Caco-2 (cell line): Measurements from ENCODE around the gene ATRAID. TPM values are rescaled to one million over a fixed set of nuclear protein-coding genes. Genes with fewer than 3 reads are reported as not detected.
A peak's percentile ranks its signal among the peaks of the same experiment; 100 is the strongest.

Source experiments
- BruUV-seq: library from RNA; stranded (reverse); fragments of 400-500 nt; replicated peaks from 2 replicates; lab custom pipeline; 2021; lab: Mats Ljungman, UMichigan
- CTCF ChIA-PET: fragments of 300-600 bp; sonication (Branson Sonifier 250); formaldehyde crosslinking; loops from one replicate; lab custom pipeline; 2022; ENCODE audit warnings: antibody characterized with exemption; lab: Charles Lee
- POLR2A ChIA-PET: fragments of 300-600 bp; sonication (Branson Sonifier 250); formaldehyde crosslinking; loops from one replicate; lab custom pipeline; 2022; ENCODE audit warnings: antibody characterized with exemption; lab: Charles Lee
- DNase-seq, 2 experiments: peaks; one replicate each; pipeline versions ENCODE4 v3.0.0 to v3.0.0-alpha.2; 2020 to 2022
- H3K27me3 ChIP-seq: replicated peaks from 2 replicates; pipeline ENCODE4 v1.6.0; 2011; ENCODE audit warnings: low read length; ENCODE audit not compliant: control insufficient read depth, insufficient read depth
- H3K36me3 ChIP-seq: 2 replicates; pipeline ENCODE4 v1.5.1; 2011; ENCODE audit warnings: low read length; ENCODE audit not compliant: control insufficient read depth, insufficient read depth
- H3K4me1 ChIP-seq: fragments of 250-450 bp; sonication (Bioruptor Pico); 2 replicates; pipeline ENCODE4 v1.5.1; 2020; ENCODE audit warnings: mild to moderate bottlenecking
- H3K4me3 ChIP-seq: 2 replicates; pipeline ENCODE4 v1.5.1; 2011; ENCODE audit warnings: low read depth, mild to moderate bottlenecking, control low read depth, low read length
- H3K9me3 ChIP-seq: fragments of 250-450 bp; sonication (Bioruptor Pico); 2 replicates; pipeline ENCODE4 v1.5.1; 2020; ENCODE audit warnings: mild to moderate bottlenecking, moderate library complexity
- H3K27ac Mint-ChIP-seq: one replicate; pipeline ENCODE4 v1.8.0; 2022; ENCODE audit warnings: mixed read lengths; ENCODE audit not compliant: unreplicated experiment
- H3K27me3 Mint-ChIP-seq: one replicate; pipeline ENCODE4 v1.8.0; 2022; ENCODE audit warnings: mixed read lengths; ENCODE audit not compliant: insufficient read depth, unreplicated experiment
- H3K36me3 Mint-ChIP-seq: one replicate; pipeline ENCODE4 v1.8.0; 2022; ENCODE audit warnings: mild to moderate bottlenecking, mixed read lengths; ENCODE audit not compliant: insufficient read depth, unreplicated experiment
- H3K4me1 Mint-ChIP-seq: one replicate; pipeline ENCODE4 v1.8.0; 2022; ENCODE audit warnings: low read depth, mixed read lengths; ENCODE audit not compliant: unreplicated experiment
- H3K4me3 Mint-ChIP-seq: one replicate; pipeline ENCODE4 v1.8.0; 2022; ENCODE audit warnings: mild to moderate bottlenecking, moderate library complexity, mixed read lengths; ENCODE audit not compliant: unreplicated experiment
- H3K9me3 Mint-ChIP-seq: one replicate; pipeline ENCODE4 v1.8.0; 2022; ENCODE audit warnings: mixed read lengths; ENCODE audit not compliant: unreplicated experiment
- CTCF ChIP-seq, 2 experiments: fragments of 200-600 bp in 1 of 2; IDR thresholded peaks; 1 replicate in 1 of 2; 2 replicates in 1 of 2; pipeline versions ENCODE4 v1.5.1 to v1.8.0; 2011 to 2022; ENCODE audit warnings: antibody characterized with exemption in 1 of 2, control low read depth in 1 of 2, inconsistent platforms in 1 of 2, low read depth in 1 of 2, low read length in 1 of 2, mild to moderate bottlenecking in 1 of 2, moderate library complexity in 1 of 2; ENCODE audit not compliant: insufficient read depth in 1 of 2, severe bottlenecking in 1 of 2, unreplicated experiment in 1 of 2
- intact Hi-C: fragments of 100-400 bp; cut with micrococcal nuclease; formaldehyde crosslinking; loops from one replicate; pipeline ENCODE4 v1.10.0; 2022; ENCODE audit not compliant: unreplicated experiment
- total RNA-seq: library from RNA; stranded (reverse); gene quantifications from 2 replicates; pipeline ENCODE4 v1.2.3, GENCODE V29; 2022

The ATRAID gene
- total RNA-seq, 1 experiment from 2014 or later = 157 TPM

GRCh38 chr2:27263287-27264252, 51.7 kb downstream of the ATRAID start:
- peaks cover 27% of the 10 kb centered on the region for H3K27me3 Mint-ChIP-seq
- no peaks in the 10 kb centered on the region for H3K36me3 ChIP-seq
- H3K9me3 ChIP-seq = no peaks in the 10 kb centered on the region
- no peak overlapping the region for H3K27ac Mint-ChIP-seq
- H3K27me3 ChIP-seq = peaks cover 6% of the 10 kb centered on the region; the same call in 1 of the 2 replicates
- ChIA-PET POLR2A (interaction anchor here (1.0 kb wide), 1 partner anchor 29 kb away, joined by 3 read pairs; no protein-coding TSS in a partner anchor), CTCF (interaction anchor here (0.8 to 3.8 kb wide), 8 partner anchors 13 to 106 kb away, joined by 3 to 20 read pairs (median 6); no protein-coding TSS in a partner anchor)
- peaks cover 13% of the 10 kb centered on the region for H3K4me1 Mint-ChIP-seq
- peak overlapping the region; percentile 58 for H3K4me3 ChIP-seq
- intact Hi-C loops = loop anchor here (5.0 kb wide), 1 partner anchor 46 kb away; the partner anchor contains the start of gene CAD
- H3K4me1 ChIP-seq = peaks cover 18% of the 10 kb centered on the region
- no TSS peak for BruUV-seq
- peak overlapping the region; percentile 74 for H3K4me3 Mint-ChIP-seq
- no peak for DNase-seq
- H3K36me3 Mint-ChIP-seq = no peaks in the 10 kb centered on the region
- no peaks in the 10 kb centered on the region for H3K9me3 Mint-ChIP-seq
- no peak for TF ChIP-seq CTCF (IDR thresholded peaks at IDR 0.05; ENCODE audit: insufficient read depth in 1 of 2, low read depth in 1 of 2, low read length in 1 of 2, severe bottlenecking in 1 of 2, unreplicated experiment in 1 of 2)

- TF ChIP-seq CTCF (IDR thresholded peaks at IDR 0.05; ENCODE audit: insufficient read depth in 1 of 2, low read depth in 1 of 2, low read length in 1 of 2, severe bottlenecking in 1 of 2, unreplicated experiment in 1 of 2) = no peak
These were observed 52.5 kb downstream of the ATRAID start for GRCh38 chr2:27264253-27264752.

More at GRCh38 chr2:27264253-27264752, 52.5 kb downstream of the ATRAID start:
- peaks cover 18% of the 10 kb centered on the region for H3K4me1 ChIP-seq
- BruUV-seq = no TSS peak
- intact Hi-C loops = loop anchor here (5.0 kb wide), 1 partner anchor 47 kb away; the partner anchor contains the start of gene CAD
- peaks cover 13% of the 10 kb centered on the region for H3K4me1 Mint-ChIP-seq
- no peaks in the 10 kb centered on the region for H3K9me3 ChIP-seq
- H3K36me3 ChIP-seq = no peaks in the 10 kb centered on the region
- CTCF ChIA-PET = interaction anchor here (2.0 to 3.8 kb wide), 4 partner anchors 9 to 28 kb away, joined by 4 to 20 read pairs (median 10); no protein-coding TSS in a partner anchor
- H3K27me3 ChIP-seq = peaks cover 6% of the 10 kb centered on the region; the same call in 1 of the 2 replicates
- DNase-seq = peak in 1 of 2 experiments; percentile 44
- H3K27me3 Mint-ChIP-seq = peaks cover 27% of the 10 kb centered on the region
- H3K4me3 Mint-ChIP-seq = peak overlapping the region; percentile 74
- POLR2A ChIA-PET = no interaction called here
- H3K4me3 ChIP-seq = peak overlapping the region; percentile 50
- no peak overlapping the region for H3K27ac Mint-ChIP-seq
- no peaks in the 10 kb centered on the region for H3K36me3 Mint-ChIP-seq
- H3K9me3 Mint-ChIP-seq = no peaks in the 10 kb centered on the region
